Stimulated activated CD4-positive, alpha-beta T cell treated with anti-CD3 and anti-CD28 coated beads, Interleukin-4, amount 100 ng/mL, for 48 hours (primary cell): ENCODE data around the gene TRIM7.
"Not testable (repeated sequence)": the region's sequence is repeated elsewhere in the genome, so short reads cannot be mapped to it uniquely, and the experiment has no call there.

Source experiments
- DNase-seq, 2 donors: peaks; one replicate each; pipeline ENCODE4 v3.0.0-alpha.2; 2020; ENCODE audit warnings: low read depth in 2 of 2

Gene TRIM7

DNA sequence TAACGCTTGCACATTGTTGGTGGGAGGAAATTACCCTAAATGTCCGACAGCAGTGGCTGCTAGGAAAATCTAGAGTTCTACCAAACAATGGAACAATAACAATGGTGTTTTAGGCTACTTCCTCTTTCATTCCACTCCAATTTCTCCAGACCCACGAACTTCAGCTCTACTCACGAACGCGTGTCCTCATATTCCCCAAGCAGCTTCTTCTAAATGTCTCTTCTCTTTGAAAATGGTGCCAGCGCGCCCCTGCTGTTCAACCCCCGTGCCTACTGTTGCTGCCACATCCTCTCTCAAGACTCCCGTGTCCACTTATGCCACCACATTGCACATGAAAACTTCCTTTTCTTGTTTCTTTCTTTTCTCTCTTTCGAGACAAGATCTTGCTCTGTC, 32.0 kb downstream of the TRIM7 start:
- DNase-seq, result no peak

DNA sequence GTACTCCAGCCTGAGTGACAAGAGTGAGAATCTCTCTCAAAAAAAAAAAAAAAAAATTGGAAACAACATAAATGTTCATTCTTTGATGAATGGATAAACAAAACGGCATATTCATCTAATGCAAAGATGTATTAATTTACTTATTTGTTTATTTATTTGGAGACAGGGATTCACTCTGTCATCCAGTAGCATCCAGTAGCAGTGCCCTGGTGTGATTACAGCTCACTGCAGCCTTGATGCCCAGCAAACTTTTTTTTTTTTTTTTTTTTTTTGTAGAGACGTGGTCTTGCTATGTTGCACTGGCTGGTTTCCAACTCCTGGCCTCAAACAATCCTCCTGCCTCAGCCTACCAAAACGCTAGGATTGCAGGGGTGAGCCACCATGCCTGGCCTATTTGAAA, 33.2 kb downstream of the TRIM7 start:
- no peak for DNase-seq

DNA sequence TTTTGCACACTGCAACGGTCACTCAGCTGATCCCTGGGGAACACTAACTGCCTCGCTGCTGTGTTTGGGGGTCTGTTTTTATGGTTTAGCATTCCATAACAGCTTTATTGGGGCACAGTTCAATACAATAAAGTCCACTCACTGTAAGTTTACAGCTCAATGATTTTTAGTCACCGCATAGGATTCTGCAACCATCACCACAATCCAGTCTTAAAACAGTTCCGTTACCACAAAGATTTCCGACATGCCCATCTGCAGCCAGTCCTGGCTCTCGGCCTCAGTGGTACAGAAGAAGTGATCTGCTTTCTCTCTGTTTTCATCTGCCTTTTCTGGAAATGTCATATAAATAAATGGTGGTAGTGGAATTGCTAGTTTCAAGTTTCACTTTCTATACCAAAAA, 34.0 kb downstream of the TRIM7 start:
- DNase-seq, result no peak

DNA sequence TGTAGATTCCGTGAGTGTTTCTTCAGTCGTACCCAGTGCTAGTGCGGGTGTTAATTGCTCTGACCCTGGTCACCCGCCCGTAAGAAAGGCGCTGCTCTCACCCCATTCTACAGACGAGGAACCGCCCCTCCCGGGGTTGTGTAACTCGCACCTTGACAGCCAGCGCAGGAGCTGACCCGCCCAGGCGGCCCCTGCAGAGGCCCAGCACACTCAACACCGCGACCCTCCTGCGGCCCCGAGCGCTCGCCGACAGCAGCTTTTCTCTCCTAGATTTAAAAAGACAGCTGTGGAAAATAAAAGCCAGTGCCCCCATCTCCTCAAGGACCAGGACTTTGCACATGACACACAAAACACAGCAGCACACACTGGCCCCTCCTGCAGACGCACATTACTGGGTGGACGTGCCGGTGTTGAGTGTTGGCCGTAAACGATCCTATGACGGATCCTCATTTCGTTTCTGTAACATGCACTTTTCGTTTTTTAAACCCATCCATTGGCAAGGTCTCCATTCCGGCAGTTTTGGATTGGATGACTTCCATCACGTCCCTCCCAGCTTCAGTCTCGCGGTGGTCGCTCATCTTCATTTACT, 34.7 kb downstream of the TRIM7 start:
- no peak for DNase-seq

DNA sequence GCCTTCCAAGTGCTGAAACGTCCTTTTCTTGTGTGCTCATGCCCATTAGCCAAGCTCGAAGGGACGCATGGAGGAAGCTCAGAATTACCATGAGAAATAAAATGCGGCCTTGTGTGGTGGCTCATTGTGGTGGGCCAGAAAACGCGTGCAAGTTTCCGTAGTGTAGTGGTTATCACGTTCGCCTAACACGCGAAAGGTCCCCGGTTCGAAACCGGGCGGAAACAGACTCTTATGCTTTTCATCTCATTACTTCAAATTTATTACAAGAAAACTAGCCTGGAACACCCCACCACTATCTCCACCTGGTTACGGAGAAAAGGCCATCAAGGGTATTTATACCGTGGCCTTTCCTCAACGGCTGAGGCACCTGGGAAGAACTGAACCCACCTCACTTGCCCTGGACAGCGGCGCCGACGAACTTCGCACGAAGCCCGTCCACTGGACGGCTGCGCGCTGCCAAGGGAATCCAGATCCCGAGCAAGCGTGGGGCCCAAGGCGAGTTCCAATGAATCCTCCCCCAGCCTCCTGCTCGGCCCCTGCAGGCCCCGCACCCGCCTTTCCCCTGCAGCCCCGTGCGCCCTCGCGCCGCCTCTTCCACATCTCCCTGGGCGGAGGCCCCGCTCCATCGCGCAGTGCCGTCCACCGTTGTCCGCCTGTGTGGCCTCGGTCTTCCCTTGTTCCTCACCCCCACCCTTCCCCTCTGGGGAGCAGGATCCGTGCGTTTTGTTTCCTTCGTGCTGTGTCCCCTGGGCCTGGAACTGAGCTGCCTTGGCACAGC, 35.3 kb downstream of the TRIM7 start:
- DNase-seq, result peak; percentile 70 to 91

DNA sequence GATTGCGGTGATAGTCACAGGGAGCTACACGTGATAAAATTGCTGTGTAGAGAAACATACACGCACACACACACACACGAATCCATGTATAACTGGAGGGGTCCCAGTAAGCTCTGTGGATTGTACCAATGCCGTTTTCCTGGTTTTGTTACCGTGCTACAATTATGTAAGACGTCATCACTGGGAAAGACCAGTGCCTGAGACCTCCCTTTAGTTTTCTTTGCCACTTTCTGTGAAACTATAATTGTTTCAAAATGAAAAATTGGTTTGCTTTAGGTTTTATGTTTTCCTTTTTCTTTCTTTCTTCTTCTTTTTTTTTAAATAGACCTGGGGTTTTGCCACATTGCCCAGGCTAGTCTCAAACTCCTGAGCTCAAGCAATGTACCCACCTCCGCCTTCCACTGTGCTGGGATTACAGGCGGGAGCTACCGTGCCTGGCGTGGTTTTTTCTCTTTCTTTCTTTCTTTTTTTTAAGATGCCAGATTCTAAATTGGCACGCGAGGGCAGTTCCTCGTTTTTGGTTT, 36.3 kb downstream of the TRIM7 start:
- no peak for DNase-seq

DNA sequence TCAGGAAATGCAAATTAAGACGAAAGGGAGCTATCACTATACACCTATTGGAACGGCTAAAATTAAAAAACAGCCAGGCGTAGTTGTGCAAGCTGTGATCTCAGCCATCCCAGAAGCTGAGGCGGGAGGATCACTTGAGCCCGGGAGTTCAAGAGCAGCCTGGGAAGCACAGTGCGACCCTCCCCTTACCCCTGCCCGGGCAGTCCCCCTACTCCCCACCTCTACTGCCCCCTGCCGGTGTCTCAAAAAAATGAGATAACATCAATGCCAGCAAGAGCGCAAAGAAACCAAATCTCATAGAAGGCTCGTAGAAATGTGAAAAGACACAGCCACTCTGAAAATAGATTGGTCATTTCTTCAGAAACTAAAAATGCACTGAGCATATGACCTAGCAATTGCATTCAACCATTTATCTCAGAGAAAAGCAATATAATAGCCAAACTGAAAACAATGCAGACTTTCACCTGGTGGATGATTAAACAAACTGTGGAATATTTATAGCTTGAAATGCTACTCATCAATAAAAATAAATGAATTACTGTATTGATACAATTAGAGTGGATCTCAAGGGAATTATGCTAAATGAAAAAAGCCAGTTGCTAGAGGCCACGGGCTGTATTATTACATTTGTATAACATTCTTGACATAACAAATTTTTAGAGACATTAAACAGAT, 37.0 kb downstream of the TRIM7 start:
- no peak for DNase-seq

DNA sequence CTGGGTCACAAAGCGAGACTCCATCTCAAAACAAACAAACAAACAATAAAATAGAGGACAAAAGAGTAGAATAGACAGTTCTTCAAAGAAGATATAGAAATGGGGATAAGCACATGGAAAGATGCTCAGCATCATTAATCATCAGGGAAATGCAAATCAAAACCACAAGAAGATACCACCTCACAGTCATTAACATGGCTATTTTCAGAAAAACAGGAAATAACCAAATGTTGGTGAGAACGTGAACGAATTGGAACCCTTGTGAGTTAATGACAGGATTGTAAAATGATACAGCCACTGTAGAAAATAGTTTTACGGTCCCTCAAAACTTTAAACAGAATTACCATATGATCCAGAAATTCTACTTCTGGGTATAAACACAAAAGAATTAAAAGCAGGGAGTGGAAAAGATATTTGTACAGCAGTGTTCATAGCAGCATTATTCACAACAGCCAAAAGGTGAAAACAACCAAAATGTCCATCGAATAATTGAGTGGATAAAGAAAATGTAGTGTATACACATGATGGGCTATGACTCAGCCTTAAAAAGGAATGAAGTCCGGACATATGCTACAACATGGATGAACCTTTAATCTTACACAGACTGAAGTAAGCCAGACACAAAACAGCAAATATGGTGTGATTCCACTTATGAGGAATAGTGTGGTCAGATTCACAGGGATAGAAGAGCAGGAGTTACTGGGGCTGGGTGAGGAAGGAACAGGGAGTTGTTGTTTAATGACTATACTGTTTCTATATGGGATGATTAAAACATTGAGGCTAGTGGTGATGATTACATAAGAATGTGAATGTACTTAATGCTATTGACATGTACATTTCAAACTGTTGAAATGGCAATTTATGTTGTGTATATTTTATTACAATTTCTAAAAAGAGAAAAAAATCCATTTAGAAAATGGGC, 37.9 kb downstream of the TRIM7 start:
- DNase-seq, result no peak

DNA sequence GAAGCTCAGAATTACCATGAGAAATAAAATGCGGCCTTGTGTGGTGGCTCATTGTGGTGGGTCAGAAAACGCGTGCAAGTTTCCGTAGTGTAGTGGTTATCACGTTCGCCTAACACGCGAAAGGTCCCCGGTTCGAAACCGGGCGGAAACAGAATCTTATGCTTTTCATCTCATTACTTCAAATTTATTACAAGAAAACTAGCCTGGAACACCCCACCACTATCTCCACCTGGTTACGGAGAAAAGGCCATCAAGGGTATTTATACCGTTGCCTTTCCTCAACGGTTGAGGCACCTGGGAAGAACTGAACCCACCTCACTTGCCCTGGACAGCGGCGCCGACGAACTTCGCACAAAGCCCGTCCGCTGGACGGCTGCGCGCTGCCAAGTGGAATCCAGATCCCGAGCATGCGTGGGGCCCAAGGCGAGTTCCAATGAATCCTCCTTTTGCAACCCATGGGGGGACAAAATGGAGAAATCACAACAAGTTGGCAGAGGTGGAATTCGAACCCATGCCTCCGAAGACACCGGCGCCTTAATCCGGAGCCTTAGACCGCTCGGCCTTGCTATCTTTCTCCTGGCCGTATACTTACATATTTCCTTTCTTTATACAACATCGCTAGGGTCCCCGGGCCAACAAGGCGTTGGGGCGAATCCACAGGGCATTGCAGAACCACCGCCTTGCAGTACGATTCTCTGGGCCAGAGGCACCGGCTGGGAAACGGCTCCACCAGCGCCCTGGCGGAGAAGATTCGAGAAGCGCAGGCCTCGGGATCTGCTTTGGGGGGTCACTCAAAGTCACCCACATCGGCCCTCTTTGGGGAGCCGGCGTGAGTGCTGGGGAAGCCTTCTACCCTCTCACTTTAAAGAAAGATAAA, 40.7 kb downstream of the TRIM7 start:
- DNase-seq, result peak in 1 of 2 donors; percentile 50

DNA sequence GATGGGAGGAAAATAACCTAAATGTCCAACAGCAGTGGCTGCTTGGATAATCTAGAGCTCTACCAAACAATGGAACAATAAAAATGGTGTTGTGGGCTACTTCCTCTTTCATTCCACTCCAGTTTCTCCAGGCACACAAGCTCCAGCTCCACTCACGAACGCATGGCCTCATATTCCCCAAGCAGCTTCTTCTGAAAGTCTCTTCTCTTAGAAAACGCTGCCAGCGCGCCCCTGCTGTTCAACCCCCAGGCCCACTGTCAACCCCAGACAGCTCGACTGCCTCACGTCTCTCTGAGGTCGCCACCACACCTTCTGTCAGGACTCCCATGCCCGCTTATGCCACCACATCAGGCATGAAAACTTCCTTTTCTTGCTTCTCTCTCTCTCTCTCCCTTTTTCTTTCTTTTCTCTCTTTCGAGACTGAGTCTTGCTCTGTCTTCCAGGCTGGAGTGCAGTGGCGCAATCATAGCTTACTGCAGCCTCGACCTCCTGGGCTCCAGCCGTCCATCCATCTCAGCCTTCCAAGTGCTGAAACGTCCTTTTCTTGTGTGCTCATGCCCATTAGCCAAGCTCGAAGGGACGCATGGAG, 41.4 kb downstream of the TRIM7 start:
- no peak for DNase-seq

DNA sequence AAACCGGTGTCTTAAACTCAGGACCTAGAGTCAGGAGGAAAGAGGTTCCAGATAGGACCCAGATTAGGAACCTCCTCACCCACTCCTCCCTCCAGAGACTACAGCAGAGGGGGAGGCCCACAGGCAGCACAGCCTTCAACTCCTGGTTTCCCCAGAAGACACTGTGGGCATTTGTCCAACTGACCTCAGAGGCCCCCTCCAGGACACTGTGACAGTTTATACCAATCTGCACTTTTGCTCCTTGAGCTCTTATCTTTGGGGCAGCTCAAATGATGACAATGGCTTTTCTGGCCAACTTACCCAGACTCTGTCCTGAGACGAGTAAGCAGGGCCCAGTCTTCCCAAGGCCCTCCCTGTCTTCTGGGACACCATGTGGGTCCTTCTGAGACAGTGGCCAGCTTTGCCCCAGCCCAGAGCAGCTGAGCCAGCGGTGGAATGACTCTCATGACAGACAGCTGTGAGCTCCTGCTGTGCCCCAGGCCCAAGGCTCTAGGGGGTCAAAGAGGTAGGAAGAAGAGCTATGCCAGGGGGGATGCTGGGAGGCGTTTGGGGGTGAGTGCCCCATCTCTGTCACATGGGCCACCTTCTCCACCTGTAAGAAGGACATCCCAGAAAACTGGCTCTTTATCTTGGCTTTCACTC, 43.3 kb downstream of the TRIM7 start:
- no peak for DNase-seq

DNA sequence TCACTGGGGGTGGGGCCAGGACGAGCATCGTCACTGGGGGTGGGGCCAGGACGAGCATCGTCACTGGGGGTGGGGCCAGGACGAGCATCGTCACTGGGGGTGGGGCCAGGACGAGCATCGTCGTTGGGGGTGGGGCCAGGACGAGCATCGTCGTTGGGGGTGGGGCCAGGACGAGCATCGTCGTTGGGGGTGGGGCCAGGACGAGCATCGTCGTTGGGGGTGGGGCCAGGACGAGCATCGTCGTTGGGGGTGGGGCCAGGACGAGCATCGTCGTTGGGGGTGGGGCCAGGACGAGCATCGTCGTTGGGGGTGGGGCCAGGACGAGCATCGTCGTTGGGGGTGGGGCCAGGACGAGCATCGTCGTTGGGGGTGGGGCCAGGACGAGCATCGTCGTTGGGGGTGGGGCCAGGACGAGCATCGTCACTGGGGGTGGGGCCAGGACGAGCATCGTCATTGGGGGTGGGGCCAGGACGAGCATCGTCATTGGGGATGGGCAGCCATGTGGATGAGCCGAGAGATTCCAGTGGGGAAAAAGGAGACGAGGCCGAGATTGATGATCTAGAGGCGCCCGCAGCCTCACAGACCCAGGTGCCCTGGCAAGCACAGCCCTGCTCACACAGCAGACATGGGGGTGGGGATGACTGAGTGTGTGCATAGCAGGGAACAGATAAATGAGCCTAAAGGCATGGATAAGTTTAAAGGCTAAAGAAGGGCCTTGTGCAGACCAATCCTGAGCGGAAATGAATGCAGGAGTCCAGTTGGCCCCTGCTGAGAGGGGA, 44.1 kb downstream of the TRIM7 start:
- not testable (repeated sequence) for DNase-seq

DNA sequence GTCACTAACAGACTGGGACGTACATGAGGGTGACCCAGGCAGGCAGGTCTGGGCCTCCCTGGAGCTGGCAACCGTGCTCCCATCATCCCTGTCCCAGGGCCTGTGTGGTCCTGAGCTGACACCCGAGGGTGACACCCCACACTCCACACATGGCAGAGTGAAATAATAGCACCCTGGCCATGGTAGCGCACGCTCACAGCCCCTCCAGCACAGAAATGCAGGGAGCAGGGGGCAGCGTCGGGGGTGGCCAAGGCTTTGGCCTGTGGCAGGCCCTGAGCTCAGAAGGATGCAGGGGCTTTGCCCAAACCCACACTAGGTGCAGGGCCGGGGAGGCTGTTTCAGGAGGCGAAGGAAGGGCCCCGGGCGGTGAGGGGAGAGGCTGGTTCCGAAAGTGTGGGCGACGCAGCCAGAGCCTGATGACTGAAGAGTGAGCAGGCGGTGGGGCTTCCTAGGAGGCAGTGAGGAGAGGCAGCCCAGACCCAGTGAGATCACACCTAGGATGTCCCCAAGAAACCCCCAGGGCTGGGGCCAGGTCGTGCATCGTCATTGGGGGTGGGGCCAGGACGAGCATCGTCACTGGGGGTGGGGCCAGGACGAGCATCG, 44.7 kb downstream of the TRIM7 start:
- peak; percentile 72 to 73 for DNase-seq

DNA sequence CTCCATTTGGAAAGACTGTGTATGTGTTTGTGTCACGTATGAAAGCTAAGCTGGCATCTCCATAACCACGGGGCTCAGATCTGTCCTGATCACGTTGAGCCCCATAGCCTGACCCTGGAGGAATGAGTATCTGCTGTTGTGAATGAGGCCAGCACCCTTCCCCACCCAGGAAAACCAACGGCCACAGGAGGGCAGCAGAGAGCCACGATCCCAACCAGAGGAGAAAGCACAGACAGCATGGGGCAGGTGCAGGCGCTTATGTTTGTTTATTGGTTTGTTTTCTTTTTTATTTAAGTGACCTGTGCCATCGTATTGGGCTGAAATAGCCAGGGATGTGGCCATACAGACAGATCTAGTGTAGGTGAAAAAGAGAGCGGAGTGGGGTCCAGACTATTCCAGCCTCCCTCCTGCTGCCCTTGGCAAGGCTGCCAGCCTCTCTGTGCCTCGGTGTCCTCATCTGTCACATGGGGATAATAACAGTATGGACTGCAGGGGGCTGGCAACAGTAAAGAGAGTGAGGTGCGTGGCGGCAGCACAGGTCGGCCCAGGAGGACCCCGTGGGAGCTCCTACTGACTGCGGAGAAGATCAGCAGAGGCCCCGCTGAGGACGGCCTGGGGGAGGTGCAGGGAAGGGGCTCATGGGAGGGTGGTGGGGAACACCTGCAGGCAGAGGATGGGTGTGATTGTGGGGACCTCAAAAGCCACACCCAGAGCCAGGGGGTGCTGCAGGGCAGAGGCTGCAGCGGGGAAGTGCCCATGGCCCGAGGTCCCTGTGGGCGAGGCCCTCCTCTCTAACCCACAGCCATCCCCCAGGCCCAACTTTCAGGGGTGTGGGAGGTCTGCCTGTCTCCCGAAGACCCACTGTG, 45.5 kb downstream of the TRIM7 start:
- DNase-seq, result peak; percentile 84 to 97

DNA sequence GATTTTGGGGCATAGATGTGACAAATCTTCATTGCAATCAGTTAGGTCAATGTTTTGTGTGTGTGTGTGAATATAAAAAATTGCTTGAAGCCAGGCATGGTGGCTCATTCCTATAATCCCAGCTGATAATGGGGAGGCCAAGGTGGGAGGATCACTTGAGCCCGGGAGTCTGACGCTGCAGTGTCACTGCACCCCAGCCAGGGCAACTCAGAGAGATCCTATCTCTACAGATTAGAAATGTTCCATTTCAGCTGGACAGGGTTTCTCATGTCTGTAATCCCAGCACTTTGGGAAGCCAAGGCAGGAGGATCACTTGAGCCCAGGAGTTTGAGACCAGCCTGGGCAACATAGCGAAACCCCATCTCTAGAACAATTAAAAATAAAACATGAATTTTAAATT, 46.1 kb downstream of the TRIM7 start:
- no peak for DNase-seq

DNA sequence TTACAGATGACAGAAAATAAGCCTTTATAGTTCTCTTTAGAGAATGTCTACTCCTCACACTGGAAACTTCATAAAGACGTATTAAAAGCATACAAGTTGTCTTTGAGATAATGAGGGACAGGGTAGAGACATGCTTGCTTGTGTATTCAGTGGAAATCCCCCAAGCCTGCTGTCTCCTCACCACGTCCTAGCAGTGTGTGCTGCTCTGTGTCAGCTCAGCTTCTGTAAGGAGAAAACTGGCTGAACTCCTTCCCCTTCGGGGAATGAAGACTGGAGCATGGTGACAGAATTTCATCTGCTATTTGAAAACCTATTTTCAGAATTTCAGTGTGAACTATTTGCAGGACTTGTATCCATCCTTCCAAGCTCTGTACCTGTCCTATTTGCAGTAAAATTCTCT, 48.2 kb downstream of the TRIM7 start:
- no peak for DNase-seq

DNA sequence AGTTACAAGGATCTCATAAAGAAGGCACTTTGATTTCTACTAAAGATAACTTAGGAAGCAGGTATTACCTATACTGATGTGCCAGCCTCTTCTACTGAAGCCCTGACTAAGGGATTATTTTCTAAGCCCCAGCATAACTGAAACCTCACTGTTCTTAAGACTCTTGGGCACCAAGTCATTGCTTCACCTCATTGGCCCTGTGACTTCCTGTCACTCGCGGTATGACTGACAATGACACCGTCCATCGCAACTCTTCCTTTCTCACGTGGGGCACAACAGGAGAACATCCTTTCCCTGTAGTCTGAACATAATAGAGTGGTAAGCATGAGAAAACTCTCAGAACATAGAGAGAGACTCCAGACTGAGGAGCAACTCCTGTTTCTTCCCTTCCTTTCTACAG, 51.2 kb downstream of the TRIM7 start:
- no peak for DNase-seq

DNA sequence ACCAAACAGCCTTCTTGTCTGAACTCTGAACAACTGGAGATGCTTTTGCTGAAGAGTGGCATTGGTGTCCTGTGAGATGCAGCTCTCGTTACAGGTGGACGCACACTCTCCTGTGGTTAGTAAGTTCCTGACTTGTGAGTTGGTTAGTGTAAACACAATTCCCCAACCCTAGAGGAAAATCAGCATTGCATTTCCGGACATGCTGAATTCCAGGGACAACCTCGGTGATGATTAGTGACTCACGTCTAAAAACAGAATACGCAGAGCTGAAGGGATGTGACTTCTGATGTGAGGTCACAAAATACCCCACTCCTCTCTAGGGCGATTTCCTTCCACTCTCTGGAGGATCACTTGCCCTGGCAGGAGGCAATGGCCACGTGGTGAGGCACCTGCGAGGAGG, 52.6 kb downstream of the TRIM7 start:
- DNase-seq, result no peak
